Skeletal muscle tissue (tissue), 4 donors: ENCODE measurements around the gene TRPV4. TPM values are rescaled to one million over a fixed set of nuclear protein-coding genes. Genes with fewer than 3 reads are reported as not detected.
"Not testable (repeated sequence)": the region's sequence is repeated elsewhere in the genome, so short reads cannot be mapped to it uniquely, and the experiment has no call there.

ENCODE experiments used
- H3K27ac ChIP-seq: one replicate; pipeline ENCODE4 v1.7.0; 2013; ENCODE audit warnings: mild to moderate bottlenecking, low read depth, low read length, inconsistent platforms
- H3K27me3 ChIP-seq, 3 donors: one replicate each; pipeline ENCODE4 v1.7.0; 2013; ENCODE audit warnings: low read length in 3 of 3; ENCODE audit not compliant: control insufficient read depth in 3 of 3, insufficient read depth in 3 of 3
- H3K36me3 ChIP-seq, 3 donors: one replicate each; pipeline ENCODE4 v1.7.0; 2013; ENCODE audit warnings: low read length in 3 of 3; ENCODE audit not compliant: control insufficient read depth in 3 of 3, insufficient read depth in 3 of 3
- H3K4me1 ChIP-seq, 3 donors: one replicate each; pipeline ENCODE4 v1.7.0; 2013; ENCODE audit warnings: low read length in 3 of 3, mild to moderate bottlenecking in 3 of 3; ENCODE audit not compliant: control insufficient read depth in 3 of 3, insufficient read depth in 3 of 3
- H3K4me3 ChIP-seq, 3 donors: one replicate each; pipeline ENCODE4 v1.7.0; 2013; ENCODE audit warnings: low read length in 3 of 3
- H3K9ac ChIP-seq, 3 donors: one replicate each; pipeline ENCODE4 v1.7.0; 2013; ENCODE audit warnings: low read length in 3 of 3, mild to moderate bottlenecking in 3 of 3, moderate library complexity in 2 of 3, low read depth in 1 of 3
- H3K9me3 ChIP-seq, 3 donors: one replicate each; pipeline ENCODE4 v1.7.0; 2013; ENCODE audit warnings: low read length in 3 of 3; ENCODE audit not compliant: control insufficient read depth in 3 of 3
- total RNA-seq: library from RNA; depleted of rRNA; stranded (reverse); fragments of >200 nt; gene quantifications from one replicate; pipeline ENCODE4 v1.2.3, GENCODE V29; 2014
- donor health status: Osteomylitis.

Gene TRPV4
- total RNA-seq, 1 donor from 2014 or later: 0.52 TPM

DNA sequence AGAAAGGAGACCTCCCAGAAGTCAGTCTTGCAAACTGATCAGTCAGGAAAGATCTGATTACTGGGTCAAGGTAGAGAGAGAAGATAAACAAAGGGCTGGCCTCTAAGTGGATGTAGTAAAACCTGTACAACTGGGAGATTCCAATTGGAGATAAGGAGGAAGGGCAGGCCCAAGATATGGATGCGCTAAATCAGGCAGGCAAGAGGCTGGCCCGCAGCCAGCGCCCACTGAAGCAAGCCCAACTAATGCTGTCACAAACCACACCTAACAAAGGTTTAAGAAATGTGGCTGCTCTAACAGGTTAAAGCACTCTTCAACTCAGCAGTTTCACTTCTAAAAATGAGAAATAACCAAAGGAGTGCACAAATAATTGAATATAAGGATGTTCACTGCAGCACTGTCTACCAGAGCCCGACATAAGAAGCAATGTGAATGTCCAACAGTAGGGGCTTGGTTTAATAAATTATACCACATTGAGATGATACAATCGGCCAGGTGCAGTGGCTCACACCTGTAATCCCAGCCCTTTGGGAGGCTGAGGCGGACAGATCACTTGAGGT, 42.5 kb upstream of the TRPV4 start:
- Histone ChIP-seq H3K9ac (no peak overlapping the region), H3K4me3 (no peak overlapping the region), H3K4me1 (peaks cover 19 to 20% (median 19%) of the 10 kb centered on the region in 3 donors), H3K9me3 (no peaks in the 10 kb centered on the region), H3K36me3 (peaks cover 0 to 6% (median 2%) of the 10 kb centered on the region in 3 donors), H3K27me3 (no peaks in the 10 kb centered on the region), H3K27ac (no peak overlapping the region)

DNA sequence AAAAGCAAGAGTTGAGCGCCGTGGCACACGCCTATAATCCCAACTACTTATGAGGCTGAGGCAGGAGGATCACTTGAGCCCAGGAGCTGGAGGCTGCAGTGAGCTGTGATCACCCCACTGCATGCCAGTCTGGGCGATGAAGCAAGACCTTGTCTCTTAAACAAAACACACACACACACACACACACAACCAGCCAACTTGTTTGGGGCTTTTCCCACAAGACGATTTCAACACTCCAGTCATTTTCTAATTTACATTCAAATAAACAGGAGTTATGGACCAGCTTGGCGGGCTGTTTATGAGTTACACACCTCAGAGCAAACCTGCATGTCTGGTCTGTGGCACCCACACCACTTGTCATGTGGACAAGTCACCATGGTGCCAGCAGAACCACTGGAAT, 40.5 kb upstream of the TRPV4 start:
- H3K27ac ChIP-seq: no peak overlapping the region
- H3K9me3 ChIP-seq: no peaks in the 10 kb centered on the region
- H3K9ac ChIP-seq: no peak overlapping the region
- H3K4me3 ChIP-seq: no peak overlapping the region
- no peaks in the 10 kb centered on the region for H3K27me3 ChIP-seq
- H3K36me3 ChIP-seq: peaks cover 0 to 6% (median 2%) of the 10 kb centered on the region in 3 donors
- H3K4me1 ChIP-seq: peaks cover 6 to 9% (median 6%) of the 10 kb centered on the region in 3 donors

DNA sequence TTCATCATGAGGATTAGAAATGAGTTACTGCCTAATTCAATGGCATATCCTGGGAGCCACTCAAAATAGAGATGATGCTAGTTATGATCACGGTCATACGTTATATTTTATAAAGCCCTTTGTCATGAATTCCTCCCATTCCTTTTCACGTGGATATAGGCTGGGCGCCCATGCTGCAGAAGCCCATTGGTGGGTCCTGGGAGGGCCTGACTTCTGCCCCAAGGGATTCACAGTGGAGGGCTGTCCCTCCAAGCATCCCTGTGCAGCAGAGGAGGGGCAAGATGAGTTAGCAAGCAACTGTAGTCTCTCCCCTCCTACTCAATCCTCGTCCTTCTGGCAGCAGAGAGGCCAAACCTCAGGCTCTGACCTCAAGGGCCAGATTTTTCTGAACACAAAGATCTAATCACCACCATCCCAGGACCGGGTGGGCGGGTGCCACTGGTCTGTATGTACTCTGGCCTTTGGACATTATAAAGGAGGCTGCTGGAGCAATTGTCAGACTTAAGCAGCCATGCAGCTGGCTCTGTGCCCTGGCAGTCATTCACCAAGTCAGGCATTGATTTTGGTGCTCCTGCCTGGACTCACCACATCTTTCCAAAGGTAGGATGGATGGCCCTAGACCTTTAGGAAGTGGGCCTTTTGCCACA, 38.6 kb upstream of the TRPV4 start:
- Histone ChIP-seq H3K4me1 (peaks cover 0 to 4% (median 0%) of the 10 kb centered on the region in 3 donors), H3K27me3 (no peaks in the 10 kb centered on the region), H3K9ac (no peak overlapping the region), H3K36me3 (peaks cover 0 to 6% (median 2%) of the 10 kb centered on the region in 3 donors), H3K27ac (no peak overlapping the region), H3K9me3 (no peaks in the 10 kb centered on the region), H3K4me3 (no peak overlapping the region)

GRCh38 chr12:109870648-109871047, 37.5 kb upstream of the TRPV4 start:
- H3K27ac ChIP-seq: no peak overlapping the region
- H3K4me1 ChIP-seq: peaks cover 0 to 4% (median 0%) of the 10 kb centered on the region in 3 donors
- H3K4me3 ChIP-seq: no peak overlapping the region
- H3K27me3 ChIP-seq: no peaks in the 10 kb centered on the region
- peaks cover 0 to 6% (median 2%) of the 10 kb centered on the region in 3 donors for H3K36me3 ChIP-seq
- no peak overlapping the region for H3K9ac ChIP-seq
- H3K9me3 ChIP-seq: no peaks in the 10 kb centered on the region

DNA sequence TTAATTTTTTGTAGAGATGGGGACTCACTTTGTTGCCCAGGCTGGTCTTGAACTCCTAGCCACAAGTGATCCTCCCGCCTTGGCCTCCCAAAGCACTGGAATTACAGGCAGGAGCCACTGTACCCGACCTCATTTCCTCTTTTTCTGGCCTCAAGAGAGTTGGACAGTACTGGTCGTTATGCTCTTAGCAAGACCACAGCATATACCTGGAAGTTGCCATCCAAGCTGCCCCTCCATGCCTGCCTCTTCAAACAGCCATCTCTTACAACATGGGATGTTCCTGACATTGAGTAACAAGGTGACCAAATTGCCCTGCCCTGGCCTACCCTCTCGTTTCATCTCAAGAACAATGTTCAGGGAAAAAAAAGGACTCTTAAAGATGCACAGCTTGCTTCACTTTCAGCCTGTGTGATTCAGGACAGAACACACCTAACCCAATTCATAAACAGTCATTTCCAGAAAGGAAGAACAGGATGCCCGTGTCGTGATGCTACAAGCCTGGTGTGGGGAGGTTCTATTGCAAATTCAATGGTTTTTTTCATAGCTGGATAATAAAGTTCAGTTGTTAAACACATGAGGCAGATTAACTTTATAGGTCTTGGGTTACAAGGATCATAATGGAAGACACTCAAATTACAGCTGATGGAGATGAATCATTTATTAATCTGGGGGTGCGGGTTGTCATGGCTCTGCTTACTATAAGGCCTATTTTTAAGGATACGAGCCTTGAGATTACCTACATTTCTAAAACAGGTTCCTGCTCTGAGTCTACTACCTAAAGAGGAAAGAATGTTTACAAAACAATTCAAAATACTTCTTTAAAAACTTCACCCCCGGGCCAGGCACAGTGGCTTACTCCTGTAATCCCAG, 35.2 kb upstream of the TRPV4 start:
- peaks cover 0 to 5% (median 4%) of the 10 kb centered on the region in 3 donors for H3K4me1 ChIP-seq

GRCh38 chr12:109864916-109865315, 31.7 kb upstream of the TRPV4 start:
- H3K27me3 ChIP-seq: no peaks in the 10 kb centered on the region
- no peak overlapping the region for H3K27ac ChIP-seq
- peaks cover 0 to 5% (median 0%) of the 10 kb centered on the region in 3 donors for H3K4me1 ChIP-seq
- H3K9ac ChIP-seq: no peak overlapping the region
- H3K9me3 ChIP-seq: no peaks in the 10 kb centered on the region
- no peak overlapping the region for H3K4me3 ChIP-seq
- peaks cover 0 to 2% (median 0%) of the 10 kb centered on the region in 3 donors for H3K36me3 ChIP-seq

More for the DNA sequence above, 35.2 kb upstream of the TRPV4 start:
- Histone ChIP-seq H3K27me3 (no peaks in the 10 kb centered on the region), H3K36me3 (peaks cover 0 to 6% (median 2%) of the 10 kb centered on the region in 3 donors), H3K4me3 (no peak overlapping the region), H3K27ac (no peak overlapping the region), H3K9ac (no peak overlapping the region), H3K9me3 (no peaks in the 10 kb centered on the region)

DNA sequence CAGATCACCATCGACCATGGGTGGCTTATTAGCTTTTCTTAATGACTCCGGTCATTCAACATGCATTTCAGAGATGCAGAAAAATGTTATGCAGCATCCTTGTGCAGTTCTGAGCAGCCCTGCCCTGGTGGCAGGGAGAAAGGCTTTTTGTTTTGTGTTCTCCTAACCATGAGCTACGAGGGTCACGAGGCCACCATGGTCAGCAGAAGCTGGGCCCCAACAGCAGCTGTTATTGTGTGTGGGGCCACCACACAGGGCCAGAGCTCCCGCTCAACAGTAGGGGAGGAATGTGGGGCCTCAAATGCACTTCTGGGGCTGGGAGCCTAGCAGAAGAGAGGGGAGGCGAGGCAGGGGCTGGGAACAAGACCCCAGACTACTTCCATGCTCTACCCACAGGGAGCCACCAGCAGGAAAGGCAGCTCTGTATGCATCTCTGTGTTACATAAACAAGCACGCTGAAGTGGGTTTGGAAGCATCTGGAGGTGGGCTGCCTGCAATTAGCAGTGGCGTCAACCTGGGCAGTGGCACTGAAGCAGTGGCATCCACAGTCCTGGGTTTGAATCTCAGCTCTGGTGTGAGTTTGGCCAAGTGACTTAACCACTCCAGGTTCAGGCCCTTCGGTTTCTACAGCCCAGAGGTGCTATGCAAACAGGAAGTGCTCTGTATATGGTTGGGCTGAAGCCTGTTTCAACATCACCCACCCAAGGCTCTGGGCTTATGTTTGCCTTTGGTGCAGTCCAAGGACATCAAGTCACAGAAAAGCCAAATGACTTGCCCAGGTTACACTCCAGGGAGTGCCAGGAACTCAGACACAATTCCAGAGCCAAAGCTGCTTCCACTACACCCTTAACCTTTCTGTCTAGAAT, 30.9 kb upstream of the TRPV4 start:
- Histone ChIP-seq H3K36me3 (peaks cover 0 to 2% (median 0%) of the 10 kb centered on the region in 3 donors), H3K4me1 (peaks cover 0 to 5% (median 0%) of the 10 kb centered on the region in 3 donors), H3K9ac (no peak overlapping the region), H3K27ac (no peak overlapping the region), H3K27me3 (no peaks in the 10 kb centered on the region), H3K4me3 (no peak overlapping the region), H3K9me3 (no peaks in the 10 kb centered on the region)

DNA sequence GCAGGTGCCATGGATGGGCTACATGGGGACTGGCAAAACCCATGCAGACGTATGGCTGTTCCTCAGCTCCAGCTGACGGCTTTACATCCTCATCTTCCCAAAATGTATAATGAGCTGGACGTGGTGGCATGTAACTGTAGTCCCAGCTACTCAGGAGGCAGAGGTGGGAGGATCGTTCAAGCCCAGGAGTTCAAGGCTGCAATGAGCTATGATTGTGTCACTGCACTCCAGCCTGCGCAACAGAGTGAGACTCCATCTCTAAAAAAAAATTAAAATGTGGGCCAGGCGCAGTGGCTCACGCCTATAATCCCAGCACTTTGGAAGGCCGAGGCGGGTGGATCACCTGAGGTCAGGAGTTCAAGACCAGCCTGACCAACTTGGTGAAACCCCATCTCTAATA, 29.3 kb upstream of the TRPV4 start:
- H3K4me3 ChIP-seq, H3K9me3 ChIP-seq, H3K9ac ChIP-seq, H3K4me1 ChIP-seq, H3K27me3 ChIP-seq, H3K27ac ChIP-seq: not testable (repeated sequence)
- H3K36me3 ChIP-seq: peaks cover 8 to 13% (median 12%) of the 10 kb centered on the region in 3 donors

DNA sequence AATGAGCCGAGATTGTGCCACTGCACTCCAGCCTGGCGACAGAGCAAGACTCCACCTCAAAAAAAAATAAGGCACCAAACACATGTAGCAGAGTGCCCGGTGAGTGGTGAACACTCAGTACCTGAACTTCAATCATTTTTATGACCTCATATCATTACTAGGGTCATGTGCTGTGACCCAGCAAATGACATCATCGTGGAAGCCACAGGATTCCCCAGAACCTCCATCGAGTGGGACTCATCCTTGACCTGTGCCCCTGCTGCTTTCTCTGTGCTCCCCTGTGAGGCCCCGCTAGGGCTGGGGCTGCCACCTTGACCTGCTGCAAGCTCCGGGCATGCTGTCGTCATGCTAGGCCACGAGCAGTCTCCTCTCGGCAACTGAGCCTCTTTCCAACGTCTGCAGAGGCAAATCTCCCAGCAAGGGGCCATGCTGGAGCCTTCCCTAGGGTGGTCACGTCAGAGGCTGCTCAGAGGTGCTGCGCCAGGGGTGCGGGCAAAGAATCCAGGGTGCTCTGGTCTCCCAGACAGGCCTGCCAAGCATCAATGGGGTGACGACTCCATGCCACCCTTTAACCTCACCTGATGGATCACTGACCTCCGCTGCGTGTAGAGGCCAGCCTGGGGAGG, 28.6 kb upstream of the TRPV4 start:
- Histone ChIP-seq H3K27ac (no peak overlapping the region), H3K4me1 (peaks cover 0 to 5% (median 0%) of the 10 kb centered on the region in 3 donors), H3K36me3 (peaks cover 14 to 19% (median 19%) of the 10 kb centered on the region in 3 donors), H3K9ac (no peak overlapping the region), H3K27me3 (no peaks in the 10 kb centered on the region), H3K9me3 (no peaks in the 10 kb centered on the region), H3K4me3 (no peak overlapping the region)
